ENCODE data around the gene ANKS1B. TPM values are rescaled to one million over a fixed set of nuclear protein-coding genes. Genes with fewer than 3 reads are reported as not detected.

Gene ANKS1B
- total RNA-seq, 1 donor: 47.0 TPM

DNA sequence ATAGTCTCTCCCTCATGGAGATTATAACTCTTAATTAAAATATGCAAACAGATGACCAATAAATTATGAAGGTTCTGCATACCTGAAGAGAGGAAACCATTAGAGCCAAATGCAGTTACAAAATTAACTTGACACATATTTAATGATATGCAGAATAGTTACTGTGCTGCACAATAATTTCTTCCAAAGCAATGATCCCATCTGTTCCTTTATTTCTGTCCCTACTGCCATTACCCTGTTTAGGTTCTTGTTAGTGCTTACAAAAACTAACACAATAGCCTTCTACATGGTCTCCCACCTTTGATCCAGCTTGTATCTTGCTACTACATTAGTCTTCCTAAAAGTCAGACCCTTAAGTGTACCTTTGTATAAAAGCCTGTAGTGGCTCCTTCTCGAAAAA lies 928.5 kb downstream of the ANKS1B start:
- TF ChIP-seq, protein P1, sequence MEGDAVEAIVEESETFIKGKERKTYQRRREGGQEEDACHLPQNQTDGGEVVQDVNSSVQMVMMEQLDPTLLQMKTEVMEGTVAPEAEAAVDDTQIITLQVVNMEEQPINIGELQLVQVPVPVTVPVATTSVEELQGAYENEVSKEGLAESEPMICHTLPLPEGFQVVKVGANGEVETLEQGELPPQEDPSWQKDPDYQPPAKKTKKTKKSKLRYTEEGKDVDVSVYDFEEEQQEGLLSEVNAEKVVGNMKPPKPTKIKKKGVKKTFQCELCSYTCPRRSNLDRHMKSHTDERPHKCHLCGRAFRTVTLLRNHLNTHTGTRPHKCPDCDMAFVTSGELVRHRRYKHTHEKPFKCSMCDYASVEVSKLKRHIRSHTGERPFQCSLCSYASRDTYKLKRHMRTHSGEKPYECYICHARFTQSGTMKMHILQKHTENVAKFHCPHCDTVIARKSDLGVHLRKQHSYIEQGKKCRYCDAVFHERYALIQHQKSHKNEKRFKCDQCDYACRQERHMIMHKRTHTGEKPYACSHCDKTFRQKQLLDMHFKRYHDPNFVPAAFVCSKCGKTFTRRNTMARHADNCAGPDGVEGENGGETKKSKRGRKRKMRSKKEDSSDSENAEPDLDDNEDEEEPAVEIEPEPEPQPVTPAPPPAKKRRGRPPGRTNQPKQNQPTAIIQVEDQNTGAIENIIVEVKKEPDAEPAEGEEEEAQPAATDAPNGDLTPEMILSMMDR (IDR thresholded peaks at IDR 0.05; ENCODE audit: insufficient read depth, low read length): no peak
- H3K4me3 ChIP-seq (ENCODE audit: low read depth, low read length): no peak overlapping the region
- DNase-seq (ENCODE audit: low read depth): no peak

DNA sequence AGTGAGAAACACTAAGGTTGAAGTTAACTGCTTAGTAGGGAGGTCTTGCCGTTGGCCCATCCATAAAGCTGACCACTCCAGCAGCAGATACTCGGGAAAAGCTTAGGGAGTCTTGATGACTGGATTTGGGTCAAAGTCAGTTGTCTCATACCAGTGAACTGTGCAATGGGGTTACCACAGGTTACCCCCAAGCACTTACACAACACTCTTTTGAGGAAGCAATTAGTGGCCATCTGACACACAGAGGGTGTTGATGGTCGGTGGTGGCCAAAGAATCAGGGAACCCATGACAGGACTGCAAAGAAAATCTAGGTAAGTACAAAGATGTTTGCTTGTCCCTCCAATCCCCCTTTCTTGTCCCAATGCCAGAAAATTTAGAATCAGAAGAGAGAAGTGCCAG lies 929.4 kb downstream of the ANKS1B start:
- TF ChIP-seq, protein P1 (IDR thresholded peaks at IDR 0.05; ENCODE audit: insufficient read depth, low read length): no peak
- DNase-seq (ENCODE audit: low read depth): no peak
- no peak overlapping the region for H3K4me3 ChIP-seq (ENCODE audit: low read depth, low read length)

DNA sequence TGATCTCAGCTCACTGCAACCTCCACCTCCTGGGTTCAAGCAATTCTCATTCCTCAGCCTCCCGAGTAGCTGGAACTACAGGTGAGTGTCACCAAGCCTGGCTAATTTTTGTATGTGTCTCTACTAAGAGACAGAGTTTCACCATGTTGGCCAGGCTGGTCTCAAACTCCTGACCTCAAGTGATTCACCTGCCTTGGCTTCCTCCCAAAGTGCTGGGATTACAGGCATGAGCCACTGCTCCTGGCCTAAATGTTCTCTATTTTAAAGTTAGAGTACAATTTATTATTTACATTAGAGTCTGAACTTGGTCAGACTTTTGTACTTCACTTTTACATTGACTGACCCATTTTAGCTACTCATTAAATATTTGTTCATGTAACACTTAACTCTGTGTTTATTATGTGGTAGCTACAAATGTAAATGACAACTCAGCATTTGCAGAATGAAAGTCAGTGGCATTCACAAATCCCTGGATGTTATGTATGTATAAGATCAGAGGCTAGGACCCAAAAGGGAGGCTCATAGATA lies 930.1 kb downstream of the ANKS1B start:
- no peak for DNase-seq (ENCODE audit: low read depth)
- TF ChIP-seq, protein P1 (IDR thresholded peaks at IDR 0.05; ENCODE audit: insufficient read depth, low read length): no peak
- H3K4me3 ChIP-seq (ENCODE audit: low read depth, low read length): no peak overlapping the region

DNA sequence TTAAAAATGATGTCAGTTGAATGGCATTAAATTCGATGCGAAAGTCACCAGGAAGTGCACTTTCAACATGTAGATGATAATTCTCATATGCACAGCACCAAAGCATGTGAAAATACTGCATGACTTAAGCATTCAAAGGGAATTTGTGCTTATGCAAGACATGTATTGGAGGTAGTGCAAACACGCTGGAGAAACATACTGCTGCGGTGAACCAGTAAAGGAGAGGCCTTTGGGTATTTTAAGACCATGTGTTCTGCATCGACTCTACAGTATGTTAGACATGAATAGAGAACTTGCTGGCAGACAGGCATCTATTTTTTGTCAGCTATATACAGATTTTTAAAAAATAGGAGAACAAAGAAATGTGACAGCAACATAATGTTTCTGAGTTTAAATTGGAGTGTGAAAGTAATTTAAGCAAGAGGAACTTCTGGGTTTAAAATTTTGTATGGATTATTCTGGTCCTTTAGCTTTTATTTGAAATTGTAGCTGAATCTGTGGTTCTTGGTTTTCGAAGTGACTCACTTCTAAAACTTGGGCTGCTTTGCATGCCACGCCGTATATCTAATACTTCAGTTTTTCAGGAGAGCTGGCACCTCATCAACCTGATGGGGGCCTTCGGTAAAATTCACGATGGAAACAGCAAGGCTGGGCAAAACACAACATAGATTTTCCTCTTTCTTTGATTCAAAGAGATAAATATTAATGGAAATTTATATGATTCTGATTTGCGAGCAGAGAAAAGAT lies 930.9 kb downstream of the ANKS1B start:
- TF ChIP-seq, protein P1 (IDR thresholded peaks at IDR 0.05; ENCODE audit: insufficient read depth, low read length): no peak
- no peak overlapping the region for H3K4me3 ChIP-seq (ENCODE audit: low read depth, low read length)
- no peak for DNase-seq (ENCODE audit: low read depth)

DNA sequence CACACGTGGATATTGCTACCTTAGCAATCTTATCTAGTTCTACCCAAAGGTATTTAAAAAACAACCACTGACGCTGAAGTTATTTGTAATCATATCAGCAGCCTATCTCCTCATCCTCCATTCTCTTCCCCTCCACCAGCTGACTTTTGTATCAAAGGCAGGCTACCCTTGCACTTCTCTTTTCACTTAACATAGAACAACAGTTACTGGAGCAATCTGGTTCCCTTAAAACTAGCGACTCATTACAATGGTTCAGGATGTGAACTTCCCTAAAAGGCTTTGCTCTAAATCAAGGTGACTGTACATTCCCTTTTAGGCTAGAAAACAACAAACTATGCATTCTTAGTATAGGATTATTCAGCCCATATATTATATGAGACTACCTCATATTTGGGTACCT lies 935.0 kb downstream of the ANKS1B start:
- TF ChIP-seq, protein P1 (IDR thresholded peaks at IDR 0.05; ENCODE audit: insufficient read depth, low read length): no peak
- DNase-seq (ENCODE audit: low read depth): no peak
- H3K4me3 ChIP-seq (ENCODE audit: low read depth, low read length): no peak overlapping the region

DNA sequence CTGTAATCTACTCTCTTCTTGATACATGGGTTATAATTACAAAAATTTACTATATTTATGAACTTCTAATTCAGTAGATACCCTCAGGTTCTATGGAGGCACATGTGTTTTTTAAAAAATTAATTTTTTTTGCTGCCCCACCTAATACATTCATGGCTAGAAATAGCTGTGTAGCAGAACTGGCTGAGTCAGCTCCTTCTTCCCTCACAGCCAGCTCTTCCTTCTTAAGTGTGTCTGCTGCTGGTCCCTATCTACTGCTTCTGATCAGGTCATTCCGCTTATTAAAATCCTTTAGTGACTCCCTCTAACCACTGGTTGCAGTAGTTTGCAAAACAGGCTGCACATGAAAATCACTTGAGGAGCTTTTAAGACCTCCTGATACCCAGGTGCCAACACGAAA lies 939.6 kb downstream of the ANKS1B start:
- DNase-seq (ENCODE audit: low read depth): no peak

More for the DNA sequence above, 939.6 kb downstream of the ANKS1B start:
- TF ChIP-seq, protein P1 (IDR thresholded peaks at IDR 0.05; ENCODE audit: insufficient read depth, low read length): no peak
- no peak overlapping the region for H3K4me3 ChIP-seq (ENCODE audit: low read depth, low read length)

All from fibroblast of the aortic adventitia (primary cell).